Omental fat pad (tissue), 4 donors: ENCODE results near the gene FAM107B. TPM values are rescaled to one million over a fixed set of nuclear protein-coding genes. Genes with fewer than 3 reads are reported as not detected.
A peak's percentile ranks its signal among the peaks of the same experiment; 100 is the strongest.

Experiments
- ATAC-seq: fragments of 150-250 bp; one replicate; pipeline ENCODE4 v1.9.1; 2016; ENCODE audit warnings: mild to moderate bottlenecking, moderate library complexity; ENCODE audit not compliant: low FRiP score
- DNase-seq: peaks from one replicate; pipeline ENCODE4 v3.0.0-alpha.2; 2019; ENCODE audit warnings: low spot score
- total RNA-seq, 4 donors: library from RNA; depleted of rRNA; stranded (reverse); fragments of >200 nt; gene quantifications; one replicate each; pipeline ENCODE4 v1.1.0, GENCODE V29; 2016
- TF ChIP-seq, protein P1 (sequence below), 3 donors: fragments of 450-650 bp; IDR thresholded peaks; one replicate each; pipeline ENCODE4 v1.5.1; 2016 to 2017; ENCODE audit warnings: antibody characterized with exemption in 3 of 3, mild to moderate bottlenecking in 3 of 3, moderate library complexity in 2 of 3

Gene FAM107B
- total RNA-seq, 4 donors from 2014 or later = 27.3 to 77.5 (median 53.7) TPM

DNA sequence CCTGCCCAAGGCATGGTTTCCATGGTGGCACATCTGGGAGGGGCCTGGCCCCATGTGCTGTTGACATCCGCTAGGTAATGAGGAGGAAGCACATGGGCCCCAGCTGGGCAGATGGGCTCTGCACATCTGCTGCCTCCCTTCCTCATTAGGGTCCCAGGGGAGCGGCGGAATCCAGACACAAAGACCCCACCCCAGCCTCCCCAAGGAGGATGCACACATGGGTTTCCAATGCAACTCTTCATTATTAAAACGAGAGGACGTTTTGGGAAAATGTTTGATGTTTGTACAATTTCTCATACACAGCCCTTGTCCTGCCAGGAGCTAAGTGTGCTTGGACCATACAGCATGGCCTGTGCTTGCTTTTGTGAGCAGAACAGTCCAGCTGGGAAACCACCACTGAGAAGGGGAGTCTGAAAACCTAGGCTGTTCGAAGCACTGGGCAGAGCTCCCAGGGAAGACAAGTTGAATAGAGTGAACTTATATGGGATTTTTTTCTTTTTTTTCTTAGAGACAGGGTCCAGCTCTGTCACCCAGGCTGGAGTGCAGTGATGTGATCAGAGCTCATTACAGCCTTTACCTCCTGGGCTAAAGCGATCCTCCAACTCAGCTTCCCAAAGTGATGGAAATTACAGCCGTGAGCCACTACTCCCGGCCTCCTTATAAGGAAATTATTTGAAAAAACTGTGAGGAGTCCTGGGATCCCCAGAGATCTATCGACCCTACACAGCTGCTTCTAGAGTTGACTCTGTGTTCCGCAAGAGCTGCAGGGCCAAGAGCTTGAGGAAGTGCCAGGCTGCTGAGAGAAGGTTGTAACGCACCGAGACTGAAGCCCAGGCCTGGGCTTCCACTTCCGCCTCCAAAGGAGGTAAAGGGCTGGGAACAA is 23.4 kb downstream of the FAM107B start:
- DNase-seq (no peak), ATAC-seq (peak; percentile 53)
- TF ChIP-seq, protein P1, sequence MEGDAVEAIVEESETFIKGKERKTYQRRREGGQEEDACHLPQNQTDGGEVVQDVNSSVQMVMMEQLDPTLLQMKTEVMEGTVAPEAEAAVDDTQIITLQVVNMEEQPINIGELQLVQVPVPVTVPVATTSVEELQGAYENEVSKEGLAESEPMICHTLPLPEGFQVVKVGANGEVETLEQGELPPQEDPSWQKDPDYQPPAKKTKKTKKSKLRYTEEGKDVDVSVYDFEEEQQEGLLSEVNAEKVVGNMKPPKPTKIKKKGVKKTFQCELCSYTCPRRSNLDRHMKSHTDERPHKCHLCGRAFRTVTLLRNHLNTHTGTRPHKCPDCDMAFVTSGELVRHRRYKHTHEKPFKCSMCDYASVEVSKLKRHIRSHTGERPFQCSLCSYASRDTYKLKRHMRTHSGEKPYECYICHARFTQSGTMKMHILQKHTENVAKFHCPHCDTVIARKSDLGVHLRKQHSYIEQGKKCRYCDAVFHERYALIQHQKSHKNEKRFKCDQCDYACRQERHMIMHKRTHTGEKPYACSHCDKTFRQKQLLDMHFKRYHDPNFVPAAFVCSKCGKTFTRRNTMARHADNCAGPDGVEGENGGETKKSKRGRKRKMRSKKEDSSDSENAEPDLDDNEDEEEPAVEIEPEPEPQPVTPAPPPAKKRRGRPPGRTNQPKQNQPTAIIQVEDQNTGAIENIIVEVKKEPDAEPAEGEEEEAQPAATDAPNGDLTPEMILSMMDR (IDR thresholded peaks at IDR 0.05) = no peak

GRCh38 chr10:14749070-14749809 is 25.5 kb downstream of the FAM107B start:
- ATAC-seq (no peak), DNase-seq (no peak)
- TF ChIP-seq, protein P1 (IDR thresholded peaks at IDR 0.05) = no peak

- no peak for DNase-seq
- ATAC-seq = no peak
- TF ChIP-seq, protein P1 (IDR thresholded peaks at IDR 0.05) = no peak
Measured at GRCh38 chr10:14748441-14748840, 26.3 kb downstream of the FAM107B start.

DNA sequence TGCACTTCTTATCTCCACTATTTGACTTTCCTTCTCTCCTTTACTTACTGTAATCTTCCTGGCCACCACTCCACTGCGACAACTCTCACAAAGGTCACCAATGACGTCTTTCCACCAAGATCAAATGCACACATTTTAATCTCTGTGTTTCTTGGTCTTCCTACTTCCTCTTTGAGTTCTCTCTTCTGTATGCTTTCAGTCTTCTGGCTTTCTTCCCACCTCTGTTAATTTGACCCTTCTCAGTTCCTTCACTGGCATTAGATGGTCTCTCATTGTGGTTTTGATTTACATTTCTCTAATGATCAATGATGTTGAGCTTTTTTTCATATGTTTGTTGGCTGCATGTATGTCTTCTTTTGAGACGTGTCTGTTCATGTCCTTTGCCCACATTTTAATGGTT is 31.9 kb downstream of the FAM107B start:
- TF ChIP-seq, protein P1 (IDR thresholded peaks at IDR 0.05) = no peak
- DNase-seq (no peak), ATAC-seq (no peak)

DNA sequence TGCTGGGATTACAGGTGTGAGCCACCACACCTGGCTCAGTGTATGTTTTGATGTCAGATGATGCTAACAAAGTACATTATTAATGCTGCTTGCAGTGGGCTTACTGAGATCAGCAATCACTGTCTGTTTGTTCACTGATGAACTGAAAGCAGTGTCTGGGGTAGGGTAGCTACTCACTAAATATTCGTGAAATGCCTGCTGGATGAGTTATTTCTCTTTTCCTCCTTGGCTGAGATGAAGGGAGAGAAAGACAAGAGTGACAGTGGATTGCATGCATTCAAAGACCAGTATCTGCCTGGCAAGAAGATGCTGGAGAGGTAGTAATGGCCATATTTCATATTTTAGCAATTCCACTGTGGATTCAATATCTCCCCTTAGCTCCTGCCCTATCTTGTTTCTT is 32.3 kb downstream of the FAM107B start:
- DNase-seq (no peak), ATAC-seq (no peak)
- TF ChIP-seq, protein P1 (IDR thresholded peaks at IDR 0.05) = no peak

DNA sequence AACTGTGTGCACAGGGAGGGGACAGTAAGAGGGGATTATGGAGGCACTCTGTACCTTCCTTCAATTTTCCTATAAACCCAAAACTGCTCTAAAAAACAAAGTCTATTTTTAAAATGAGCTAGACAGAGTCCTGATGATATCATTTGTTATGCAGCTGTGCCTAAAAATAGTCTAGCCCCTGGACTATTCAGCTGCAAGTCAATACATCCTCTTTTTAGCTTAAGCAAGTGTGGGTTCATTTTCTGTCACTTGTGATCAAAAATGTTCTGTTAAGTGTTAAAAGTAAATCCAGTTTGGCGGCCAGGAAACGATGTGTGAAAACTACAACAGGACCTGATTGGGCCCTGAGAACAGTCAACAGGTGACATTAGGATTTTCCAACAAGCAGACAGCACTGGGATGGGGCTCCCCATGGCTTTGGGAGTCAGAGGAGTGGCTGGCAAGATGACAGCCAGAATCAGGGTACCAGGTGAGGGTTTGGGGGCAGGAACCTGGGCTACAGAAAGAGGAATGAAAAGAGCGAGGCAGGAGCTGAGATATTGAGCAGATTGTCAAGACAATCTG is 33.9 kb downstream of the FAM107B start:
- DNase-seq = no peak
- TF ChIP-seq, protein P1 (IDR thresholded peaks at IDR 0.05) = no peak
- ATAC-seq = no peak
